A549 (cell line): ENCODE results near the gene CACNA1D. TPM values are rescaled to one million over a fixed set of nuclear protein-coding genes. Genes with fewer than 3 reads are reported as not detected.

ENCODE experiments used
- ATAC-seq, 2 experiments: fragments of 200-7000 bp in 1 of 2; fragments of >200 bp in 1 of 2; cut with Nextera tagmentation in 1 of 2; cut with Tn5 transposase in 1 of 2; 3 replicates each; pipeline versions ENCODE4 v1.8.0 to v1.9.1; 2018 to 2020; ENCODE audit warnings: mild to moderate bottlenecking in 1 of 2, moderate library complexity in 1 of 2
- CTCF ChIA-PET: fragments of 300-600 bp; sonication (Branson Sonifier 250); formaldehyde crosslinking; extraction: SDS; loops from one replicate; lab custom pipeline; 2021; ENCODE audit warnings: antibody characterized with exemption, inconsistent platforms; lab: Yijun Ruan, JAX
- POLR2A ChIA-PET: fragments of 350-600 bp; formaldehyde crosslinking; extraction: SDS; loops from one replicate; lab custom pipeline; 2021; ENCODE audit warnings: antibody characterized with exemption, inconsistent platforms; lab: Yijun Ruan, JAX
- DNase-seq, 2 experiments: peaks; one replicate each; pipeline versions ENCODE4 v3.0.0 to v3.0.0-alpha.2; 2011 to 2016; ENCODE audit warnings: low read depth in 1 of 2, low spot score in 1 of 2
- FAIRE-seq: peaks from 2 replicates; lab custom pipeline; 2011; peaks lifted over from hg19 to GRCh38; lab: Jason Lieb, UNC
- H3K27ac ChIP-seq, 2 experiments: fragments of >200 bp; sonication (Bioruptor Twin); formaldehyde crosslinking; 3 replicates each; pipeline ENCODE4 v1.5.1; 2016 to 2017
- H3K4me1 ChIP-seq: fragments of >200 bp; sonication (Bioruptor Twin); formaldehyde crosslinking; 3 replicates; pipeline ENCODE4 v1.6.1; 2016
- H3K4me2 ChIP-seq: fragments of >200 bp; sonication (Bioruptor Twin); formaldehyde crosslinking; 3 replicates; pipeline ENCODE4 v1.6.1; 2016
- H3K4me3 ChIP-seq: fragments of >200 bp; sonication (Bioruptor Twin); formaldehyde crosslinking; 3 replicates; pipeline ENCODE4 v1.5.1; 2016
- H3K9me3 ChIP-seq: fragments of >200 bp; sonication (Bioruptor Twin); formaldehyde crosslinking; 3 replicates; pipeline ENCODE4 v1.6.1; 2016
- ATOH8 ChIP-seq: fragments of 250-450 bp; sonication (Bioruptor Pico); IDR thresholded peaks from 2 replicates; pipeline ENCODE4 v1.5.0; 2020; ENCODE audit warnings: low read depth, mild to moderate bottlenecking, moderate library complexity
- CBX2 ChIP-seq: fragments of 200-600 bp; sonication (generic); IDR thresholded peaks from 2 replicates; pipeline ENCODE4 v1.6.1; 2016; ENCODE audit warnings: low read depth, mild to moderate bottlenecking, borderline replicate concordance
- CHD4 ChIP-seq: fragments of 200-600 bp; sonication (generic); IDR thresholded peaks from 2 replicates; pipeline ENCODE4 v1.6.1; 2016; ENCODE audit warnings: antibody characterized with exemption, mild to moderate bottlenecking, borderline replicate concordance
- CTCF ChIP-seq: fragments of >200 bp; sonication (Bioruptor Twin); formaldehyde crosslinking; IDR thresholded peaks from 3 replicates; pipeline ENCODE4 v1.5.1; 2016
- E2F6 ChIP-seq: IDR thresholded peaks from 2 replicates; pipeline ENCODE4 v1.6.1; 2012; ENCODE audit warnings: low read depth, borderline replicate concordance
- EHF ChIP-seq: fragments of 250-450 bp; sonication (Bioruptor Pico); IDR thresholded peaks from 2 replicates; pipeline ENCODE4 v1.5.0; 2020; ENCODE audit warnings: mild to moderate bottlenecking
- FOXS1 ChIP-seq: fragments of 250-450 bp; sonication (Bioruptor Pico); IDR thresholded peaks from 2 replicates; pipeline ENCODE4 v1.5.0; 2020; ENCODE audit warnings: mild to moderate bottlenecking, moderate library complexity
- GATA3 ChIP-seq: IDR thresholded peaks from 2 replicates; pipeline ENCODE4 v1.6.1; 2012; ENCODE audit warnings: borderline replicate concordance
- HDAC2 ChIP-seq: fragments of 200-600 bp; sonication (generic); IDR thresholded peaks from 2 replicates; pipeline ENCODE4 v1.6.1; 2016
- HES2 ChIP-seq: fragments of >200 bp; sonication (Bioruptor Twin); formaldehyde crosslinking; IDR thresholded peaks from 2 replicates; pipeline ENCODE4 v1.6.1; 2016
- HOXA7 ChIP-seq: fragments of 250-450 bp; sonication (Bioruptor Pico); IDR thresholded peaks from 2 replicates; pipeline ENCODE4 v1.5.0; 2020; ENCODE audit warnings: mild to moderate bottlenecking, moderate library complexity
- HOXB5 ChIP-seq: fragments of 250-450 bp; sonication (Bioruptor Pico); IDR thresholded peaks from 2 replicates; pipeline ENCODE4 v1.5.0; 2020; ENCODE audit warnings: mild to moderate bottlenecking, moderate library complexity
- KDM5A ChIP-seq: fragments of 200-600 bp; sonication (generic); IDR thresholded peaks from 2 replicates; pipeline ENCODE4 v1.6.1; 2016; ENCODE audit warnings: antibody characterized with exemption, mild to moderate bottlenecking
- MAZ ChIP-seq: fragments of 150-350 bp; IDR thresholded peaks from 2 replicates; pipeline ENCODE4 v1.6.1; 2014; ENCODE audit warnings: antibody characterized with exemption, low read depth, low read length, borderline replicate concordance
- NFE2L2 ChIP-seq: fragments of 150-350 bp; conservative IDR thresholded peaks from 2 replicates; pipeline ENCODE4 v1.6.1; 2014; ENCODE audit warnings: low read length
- POLR2A ChIP-seq: IDR thresholded peaks from 2 replicates; pipeline ENCODE4 v1.6.1; 2012; ENCODE audit warnings: mild to moderate bottlenecking, low read length
- RCOR1 ChIP-seq: fragments of 150-350 bp; IDR thresholded peaks from 2 replicates; pipeline ENCODE4 v1.6.1; 2014; ENCODE audit warnings: antibody characterized with exemption, low read length, low read depth
- REST ChIP-seq: fragments of 200-600 bp; sonication (generic); IDR thresholded peaks from 2 replicates; pipeline ENCODE4 v1.6.1; 2016; ENCODE audit warnings: antibody characterized with exemption, mild to moderate bottlenecking, moderate library complexity
- SMC3 ChIP-seq: fragments of >200 bp; sonication (Bioruptor Twin); formaldehyde crosslinking; IDR thresholded peaks from 3 replicates; pipeline ENCODE4 v1.6.1; 2018; ENCODE audit warnings: inconsistent platforms
- USF2 ChIP-seq: fragments of 450-650 bp; IDR thresholded peaks from 2 replicates; pipeline ENCODE4 v1.6.1; 2014; ENCODE audit warnings: antibody characterized with exemption
- WGBS: methylation state at CpG from one replicate; pipeline ENCODE4 v1.1.6; 2017; ENCODE audit errors: missing lambda C conversion rate; 5-methylcytosine and 5-hydroxymethylcytosine counted together
- polyA plus RNA-seq, 4 experiments: library from polyadenylated mRNA; depleted of rRNA in 3 of 4; stranded (reverse); fragments of >200 nt; fragmentation: RNase III in 1 of 4; extraction: RNeasy Plus Mini Kit Qiagen cat#74134 plus additional on column Dnase treatment in 1 of 4; gene quantifications; 2 replicates in 3 of 4; 3 replicates in 1 of 4; pipeline ENCODE4 v1.2.3, GENCODE V29; 2011 to 2017

The CACNA1D gene
- polyA plus RNA-seq, 2 of the 4 experiments (the other 2 are of a cell fraction), result 1.1 to 10.7 TPM

GRCh38 chr3:53815651-53816050, 321.2 kb downstream of the CACNA1D start:
- no peak for TF ChIP-seq RCOR1
- no peak for TF ChIP-seq ATOH8 (CRISPR knock-in tag)
- no peak for TF ChIP-seq REST
- TF ChIP-seq, all 56 proteins: peak for 0
- CTCF ChIA-PET, result no interaction called here
- POLR2A ChIA-PET, result no interaction called here
- WGBS, result 98% methylated on average over 3 of the region's 7 CpGs
- ATAC-seq (no peak), DNase-seq (no peak), FAIRE-seq (no peak)
- Histone ChIP-seq H3K4me1 (no peaks in the 10 kb centered on the region), H3K4me2 (no peak overlapping the region), H3K27ac (no peak overlapping the region), H3K9me3 (no peaks in the 10 kb centered on the region), H3K4me3 (no peak overlapping the region)

- FAIRE-seq, result no peak
- CTCF ChIA-PET, result no interaction called here
- Histone ChIP-seq H3K4me2 (no peak overlapping the region), H3K4me3 (no peak overlapping the region), H3K4me1 (no peaks in the 10 kb centered on the region), H3K9me3 (no peaks in the 10 kb centered on the region), H3K27ac (no peak overlapping the region)
- POLR2A ChIA-PET, result no interaction called here
- ATAC-seq, result no peak
- no peak for TF ChIP-seq EHF (CRISPR knock-in tag)
- no peak for TF ChIP-seq CHD4
- TF ChIP-seq E2F6, result no peak
- no peak for TF ChIP-seq SMC3
- TF ChIP-seq FOXS1, result no peak
- TF ChIP-seq HES2, result no peak
- TF ChIP-seq NFE2L2, result no peak
- TF ChIP-seq HDAC2, result no peak
- no peak for TF ChIP-seq USF2
- no peak for TF ChIP-seq RCOR1
- TF ChIP-seq POLR2A, result no peak
- no peak for TF ChIP-seq KDM5A
- no peak for TF ChIP-seq HOXB5 (CRISPR knock-in tag)
- TF ChIP-seq HOXA7 (CRISPR knock-in tag), result no peak
- whole genome bisulfite sequencing, result 77% methylated on average over 4 of the region's 4 CpGs
- no peak for DNase-seq
These were observed 322.0 kb downstream of the CACNA1D start for GRCh38 chr3:53816425-53816824.

GRCh38 chr3:53817211-53817610, 322.8 kb downstream of the CACNA1D start:
- ChIA-PET CTCF (no interaction called here), POLR2A (no interaction called here)
- WGBS, result 90% methylated on average over 2 of the region's 6 CpGs
- TF ChIP-seq CBX2 (no peak), MAZ (no peak), CTCF (no peak), GATA3 (no peak)
- DNase-seq (no peak), FAIRE-seq (no peak), ATAC-seq (no peak)
- no peak overlapping the region for H3K27ac ChIP-seq
- H3K4me2 ChIP-seq, result no peak overlapping the region
- H3K9me3 ChIP-seq, result no peaks in the 10 kb centered on the region
- H3K4me1 ChIP-seq, result no peaks in the 10 kb centered on the region
- no peak overlapping the region for H3K4me3 ChIP-seq
